Astrocyte (in vitro differentiated cells and primary cell): Measurements from ENCODE around the gene KIF21B. TPM values are rescaled to one million over a fixed set of nuclear protein-coding genes. Genes with fewer than 3 reads are reported as not detected.

Experiments used
- DNase-seq: peaks from one replicate; pipeline ENCODE4 v3.0.0-alpha.2; 2010; ENCODE audit warnings: low read depth
- FAIRE-seq: peaks from 2 replicates; lab custom pipeline; 2011; peaks lifted over from hg19 to GRCh38; lab: Jason Lieb, UNC
- H2AFZ ChIP-seq: 2 replicates; pipeline ENCODE4 v1.6.0; 2012; ENCODE audit warnings: low read depth, low read length, inconsistent platforms
- H3K27ac ChIP-seq: 2 replicates; pipeline ENCODE4 v1.5.1; 2011; ENCODE audit warnings: low read depth, low read length, inconsistent platforms
- H3K27me3 ChIP-seq: 2 replicates; pipeline ENCODE4 v1.6.0; 2011; ENCODE audit warnings: low read length, inconsistent platforms; ENCODE audit not compliant: insufficient read depth
- H3K36me3 ChIP-seq: 2 replicates; pipeline ENCODE4 v1.5.1; 2011; ENCODE audit warnings: low read length, inconsistent platforms; ENCODE audit not compliant: insufficient read depth
- H3K4me1 ChIP-seq: 2 replicates; pipeline ENCODE4 v1.5.1; 2011; ENCODE audit warnings: low read length, inconsistent platforms; ENCODE audit not compliant: insufficient read depth
- H3K4me2 ChIP-seq: 2 replicates; pipeline ENCODE4 v1.6.0; 2012; ENCODE audit warnings: low read length, inconsistent platforms
- H3K4me3 ChIP-seq: 2 replicates; pipeline ENCODE4 v1.5.1; 2011; ENCODE audit warnings: low read depth, mild to moderate bottlenecking, low read length, inconsistent platforms; ENCODE audit not compliant: insufficient read depth
- H3K79me2 ChIP-seq: 2 replicates; pipeline ENCODE4 v1.6.0; 2012; ENCODE audit warnings: mild to moderate bottlenecking, low read length, inconsistent platforms; ENCODE audit not compliant: insufficient read depth
- H3K9ac ChIP-seq: 2 replicates; pipeline ENCODE4 v1.6.0; 2012; ENCODE audit warnings: mild to moderate bottlenecking, low read length, inconsistent platforms
- H3K9me3 ChIP-seq: 2 replicates; pipeline ENCODE4 v1.5.1; 2012; ENCODE audit warnings: low read depth, mild to moderate bottlenecking, low read length, inconsistent platforms; ENCODE audit not compliant: insufficient read depth
- H4K20me1 ChIP-seq: 2 replicates; pipeline ENCODE4 v1.6.0; 2012; ENCODE audit warnings: low read length, inconsistent platforms; ENCODE audit not compliant: insufficient read depth
- H3K27ac Mint-ChIP-seq: one replicate; pipeline ENCODE4 v1.8.0; 2021; ENCODE audit warnings: mild to moderate bottlenecking, mixed read lengths; ENCODE audit not compliant: unreplicated experiment
- H3K27me3 Mint-ChIP-seq: one replicate; pipeline ENCODE4 v1.8.0; 2021; ENCODE audit warnings: low read depth, mixed read lengths; ENCODE audit not compliant: unreplicated experiment
- H3K36me3 Mint-ChIP-seq: one replicate; pipeline ENCODE4 v1.8.0; 2021; ENCODE audit warnings: low read depth, mixed read lengths; ENCODE audit not compliant: unreplicated experiment
- H3K4me1 Mint-ChIP-seq: one replicate; pipeline ENCODE4 v1.8.0; 2021; ENCODE audit warnings: low read depth, mixed read lengths; ENCODE audit not compliant: unreplicated experiment
- H3K4me3 Mint-ChIP-seq: one replicate; pipeline ENCODE4 v1.8.0; 2021; ENCODE audit warnings: mild to moderate bottlenecking, moderate library complexity, mixed read lengths; ENCODE audit not compliant: unreplicated experiment
- H3K9me3 Mint-ChIP-seq: one replicate; pipeline ENCODE4 v1.8.0; 2021; ENCODE audit warnings: mild to moderate bottlenecking, mixed read lengths; ENCODE audit not compliant: unreplicated experiment
- EZH2 ChIP-seq: IDR thresholded peaks from 2 replicates; pipeline ENCODE4 v1.6.1; 2012; ENCODE audit warnings: mild to moderate bottlenecking, low read length, inconsistent platforms; ENCODE audit not compliant: insufficient read depth
- total RNA-seq: library from RNA; stranded (reverse); gene quantifications from 2 replicates; pipeline ENCODE4 v1.2.1, GENCODE V29; 2021
- TF ChIP-seq, protein P1 (sequence below): IDR thresholded peaks from 2 replicates; pipeline ENCODE4 v1.5.1; 2011; ENCODE audit warnings: low read depth, mild to moderate bottlenecking, inconsistent platforms, low read length, moderate library complexity; ENCODE audit not compliant: insufficient read depth

The KIF21B gene
- total RNA-seq, 1 donor from 2014 or later = 4.7 TPM

DNA sequence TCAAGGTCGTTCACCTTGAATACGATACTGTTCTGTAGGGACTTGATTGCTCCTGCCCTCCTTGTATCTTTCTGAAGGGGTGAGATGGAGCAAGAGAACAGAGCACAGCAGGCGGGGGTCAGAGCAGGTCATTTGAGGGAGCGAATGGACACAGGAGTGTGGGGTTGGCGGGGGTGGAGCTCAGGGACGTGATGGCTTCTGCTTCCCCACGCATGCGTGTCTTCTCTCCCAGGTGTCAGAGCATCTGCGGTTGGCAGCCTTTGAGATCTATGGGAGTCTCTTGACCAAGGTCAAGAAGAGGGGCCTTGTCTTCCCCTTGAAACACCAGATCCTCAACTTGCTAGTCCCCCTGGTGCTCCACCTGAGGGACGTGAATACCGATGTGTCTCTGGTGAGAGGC is 64.9 kb downstream of the KIF21B start:
- H3K4me3 ChIP-seq = no peak overlapping the region
- no peak for DNase-seq
- Mint-ChIP-seq H3K4me3 (no peak overlapping the region), H3K27ac (no peak overlapping the region), H3K4me1 (peaks cover 10% of the 10 kb centered on the region), H3K36me3 (no peaks in the 10 kb centered on the region), H3K27me3 (peaks cover 16% of the 10 kb centered on the region), H3K9me3 (no peaks in the 10 kb centered on the region)
- no peak overlapping the region for H3K27ac ChIP-seq
- H3K9me3 ChIP-seq = no peaks in the 10 kb centered on the region
- H3K36me3 ChIP-seq = no peaks in the 10 kb centered on the region
- H3K4me2 ChIP-seq = no peak overlapping the region
- peaks cover 2% of the 10 kb centered on the region for H3K27me3 ChIP-seq
- no peak overlapping the region for H2AFZ ChIP-seq
- no peaks in the 10 kb centered on the region for H3K4me1 ChIP-seq
- no peaks in the 10 kb centered on the region for H3K79me2 ChIP-seq
- H3K9ac ChIP-seq = no peak overlapping the region
- no peaks in the 10 kb centered on the region for H4K20me1 ChIP-seq
- no peak for FAIRE-seq
- TF ChIP-seq EZH2 = no peak
- TF ChIP-seq, protein P1, sequence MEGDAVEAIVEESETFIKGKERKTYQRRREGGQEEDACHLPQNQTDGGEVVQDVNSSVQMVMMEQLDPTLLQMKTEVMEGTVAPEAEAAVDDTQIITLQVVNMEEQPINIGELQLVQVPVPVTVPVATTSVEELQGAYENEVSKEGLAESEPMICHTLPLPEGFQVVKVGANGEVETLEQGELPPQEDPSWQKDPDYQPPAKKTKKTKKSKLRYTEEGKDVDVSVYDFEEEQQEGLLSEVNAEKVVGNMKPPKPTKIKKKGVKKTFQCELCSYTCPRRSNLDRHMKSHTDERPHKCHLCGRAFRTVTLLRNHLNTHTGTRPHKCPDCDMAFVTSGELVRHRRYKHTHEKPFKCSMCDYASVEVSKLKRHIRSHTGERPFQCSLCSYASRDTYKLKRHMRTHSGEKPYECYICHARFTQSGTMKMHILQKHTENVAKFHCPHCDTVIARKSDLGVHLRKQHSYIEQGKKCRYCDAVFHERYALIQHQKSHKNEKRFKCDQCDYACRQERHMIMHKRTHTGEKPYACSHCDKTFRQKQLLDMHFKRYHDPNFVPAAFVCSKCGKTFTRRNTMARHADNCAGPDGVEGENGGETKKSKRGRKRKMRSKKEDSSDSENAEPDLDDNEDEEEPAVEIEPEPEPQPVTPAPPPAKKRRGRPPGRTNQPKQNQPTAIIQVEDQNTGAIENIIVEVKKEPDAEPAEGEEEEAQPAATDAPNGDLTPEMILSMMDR = no peak

DNA sequence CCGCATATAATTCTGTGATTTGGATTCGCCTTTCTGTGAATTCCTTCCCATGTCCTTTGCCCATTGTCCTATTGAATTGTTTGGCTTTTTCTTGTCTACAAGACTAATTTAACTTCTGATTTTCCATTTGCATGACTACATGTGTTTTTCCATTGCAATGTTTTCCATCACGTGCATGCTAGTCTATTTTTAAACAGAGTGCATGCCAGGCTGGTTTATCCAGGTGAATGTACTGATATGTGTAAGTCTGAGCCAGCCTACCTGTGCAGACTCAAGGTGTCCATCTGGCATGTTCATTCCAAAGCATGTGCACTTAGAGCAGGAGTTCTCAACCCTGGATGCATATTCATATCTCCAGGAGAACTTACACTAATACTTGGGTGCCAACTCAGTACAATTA is 69.1 kb downstream of the KIF21B start:
- no peaks in the 10 kb centered on the region for H3K36me3 ChIP-seq
- no peaks in the 10 kb centered on the region for H3K4me1 ChIP-seq
- no peaks in the 10 kb centered on the region for H3K4me1 Mint-ChIP-seq
- no peaks in the 10 kb centered on the region for H3K79me2 ChIP-seq
- H3K4me3 ChIP-seq = no peak overlapping the region
- DNase-seq = no peak
- FAIRE-seq = no peak
- no peak overlapping the region for H3K4me3 Mint-ChIP-seq
- TF ChIP-seq, protein P1 = no peak
- no peak for TF ChIP-seq EZH2
- H3K27me3 Mint-ChIP-seq = peaks cover 11% of the 10 kb centered on the region
- H3K27ac ChIP-seq = no peak overlapping the region
- H3K9me3 Mint-ChIP-seq = no peaks in the 10 kb centered on the region
- H2AFZ ChIP-seq = no peak overlapping the region
- H3K4me2 ChIP-seq = no peak overlapping the region
- H3K27ac Mint-ChIP-seq = no peak overlapping the region
- H3K27me3 ChIP-seq = no peaks in the 10 kb centered on the region
- no peaks in the 10 kb centered on the region for H3K36me3 Mint-ChIP-seq
- H3K9me3 ChIP-seq = no peaks in the 10 kb centered on the region
- no peaks in the 10 kb centered on the region for H4K20me1 ChIP-seq
- no peak overlapping the region for H3K9ac ChIP-seq

DNA sequence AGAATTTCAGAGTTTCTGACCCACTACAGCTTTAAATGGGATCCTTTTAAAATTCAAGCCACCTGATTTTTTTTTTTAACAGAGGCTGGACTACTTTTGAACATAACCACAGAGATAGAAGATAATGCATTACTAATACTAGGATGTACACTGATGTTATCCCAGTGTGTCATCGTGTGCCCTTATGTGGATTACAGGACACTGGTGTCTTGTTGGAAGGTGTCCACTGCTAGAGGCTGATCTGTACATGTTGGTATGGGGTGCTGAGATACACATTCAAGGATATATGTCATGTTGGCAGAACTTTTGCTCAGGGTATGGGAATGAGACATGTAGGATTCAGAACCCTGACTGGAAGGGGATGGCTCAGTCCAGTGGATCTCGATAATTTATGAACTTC is 72.5 kb downstream of the KIF21B start:
- H3K9me3 ChIP-seq = peaks cover 14% of the 10 kb centered on the region
- Mint-ChIP-seq H3K27me3 (peaks cover 3% of the 10 kb centered on the region), H3K9me3 (peaks cover 12% of the 10 kb centered on the region), H3K4me1 (no peaks in the 10 kb centered on the region), H3K36me3 (peaks cover 5% of the 10 kb centered on the region), H3K27ac (no peak overlapping the region), H3K4me3 (no peak overlapping the region)
- no peaks in the 10 kb centered on the region for H4K20me1 ChIP-seq
- H3K27ac ChIP-seq = no peak overlapping the region
- H3K4me2 ChIP-seq = no peak overlapping the region
- H2AFZ ChIP-seq = no peak overlapping the region
- FAIRE-seq (no peak), DNase-seq (no peak)
- no peaks in the 10 kb centered on the region for H3K36me3 ChIP-seq
- no peak overlapping the region for H3K4me3 ChIP-seq
- H3K9ac ChIP-seq = no peak overlapping the region
- no peaks in the 10 kb centered on the region for H3K79me2 ChIP-seq
- TF ChIP-seq, protein P1 = no peak
- no peak for TF ChIP-seq EZH2
- H3K27me3 ChIP-seq = no peaks in the 10 kb centered on the region
- no peaks in the 10 kb centered on the region for H3K4me1 ChIP-seq
